HTR-8/SVneo (cell line): ENCODE results near the gene PLEKHA3.
A peak's percentile ranks its signal among the peaks of the same experiment; 100 is the strongest.
"Not testable (repeated sequence)": the region's sequence is repeated elsewhere in the genome, so short reads cannot be mapped to it uniquely, and the experiment has no call there.

Source experiments
- DNase-seq: peaks from one replicate; pipeline ENCODE4 v3.0.0; 2011; ENCODE audit warnings: low spot score, mixed read lengths; ENCODE audit not compliant: insufficient read length
- FAIRE-seq: peaks from 2 replicates; lab custom pipeline; 2011; peaks lifted over from hg19 to GRCh38; lab: Jason Lieb, UNC

Gene PLEKHA3

GRCh38 chr2:178480227-178481181, at the start of gene PLEKHA3:
Gene PLEKHA3, plus strand, starts transcription at chr2:178480457. Its CDS starts 413 bp downstream, at chr2:178480870.
- FAIRE-seq (peak; percentile 75), DNase-seq (peak; percentile 94)

GRCh38 chr2:178436662-178437061, 43.6 kb upstream of the PLEKHA3 start:
- FAIRE-seq, result no peak
- DNase-seq, result no peak

GRCh38 chr2:178441426-178441825, 38.8 kb upstream of the PLEKHA3 start:
- FAIRE-seq (no peak), DNase-seq (no peak)

- DNase-seq (no peak), FAIRE-seq (no peak)
Measured at GRCh38 chr2:178448968-178449661, 31.1 kb upstream of the PLEKHA3 start.

GRCh38 chr2:178449700-178450523, 30.3 kb upstream of the PLEKHA3 start:
- no peak for FAIRE-seq

GRCh38 chr2:178450524-178450773, 29.8 kb upstream of the PLEKHA3 start:
- FAIRE-seq (no peak), DNase-seq (no peak)

More at GRCh38 chr2:178449700-178450523, 30.3 kb upstream of the PLEKHA3 start:
- no peak for DNase-seq

GRCh38 chr2:178450774-178451525, 29.3 kb upstream of the PLEKHA3 start, which contains the start of the genes PJVK and PRKRA:
Gene PJVK, plus strand, starts transcription at chr2:178451378. Its CDS starts 2,032 bp downstream, at chr2:178453410.
Gene PRKRA, minus strand, starts transcription at chr2:178451175. Its CDS starts 145 bp downstream, at chr2:178451030.
- FAIRE-seq (peak; percentile 91), DNase-seq (peak; percentile 91)

- no peak for FAIRE-seq
- DNase-seq, result no peak
Measured at GRCh38 chr2:178452334-178452733, 27.9 kb upstream of the PLEKHA3 start.

- no peak for DNase-seq
- no peak for FAIRE-seq
Measured at GRCh38 chr2:178452870-178453269, 27.4 kb upstream of the PLEKHA3 start.

- no peak for FAIRE-seq
- DNase-seq, result no peak
Measured at GRCh38 chr2:178455947-178456346, 24.3 kb upstream of the PLEKHA3 start.

- no peak for FAIRE-seq
- no peak for DNase-seq
Measured at GRCh38 chr2:178457390-178457886, 22.8 kb upstream of the PLEKHA3 start.

GRCh38 chr2:178469219-178469849, 10.9 kb upstream of the PLEKHA3 start:
- no peak for FAIRE-seq

GRCh38 chr2:178471313-178471712, 8.9 kb upstream of the PLEKHA3 start:
- FAIRE-seq, DNase-seq: not testable (repeated sequence)

More at GRCh38 chr2:178469219-178469849, 10.9 kb upstream of the PLEKHA3 start:
- no peak for DNase-seq

- DNase-seq, result no peak
- no peak for FAIRE-seq
Measured at GRCh38 chr2:178473373-178473772, 6.9 kb upstream of the PLEKHA3 start.

- DNase-seq (no peak), FAIRE-seq (no peak)
Measured at GRCh38 chr2:178473931-178474330, 6.3 kb upstream of the PLEKHA3 start.

- no peak for FAIRE-seq
- DNase-seq, result no peak
Measured at GRCh38 chr2:178474560-178474959, 5.7 kb upstream of the PLEKHA3 start.

GRCh38 chr2:178476477-178476876, 3.8 kb upstream of the PLEKHA3 start:
- FAIRE-seq (no peak), DNase-seq (no peak)

- no peak for FAIRE-seq
- no peak for DNase-seq
Measured at GRCh38 chr2:178477443-178478129, 2.7 kb upstream of the PLEKHA3 start.

- FAIRE-seq (no peak), DNase-seq (no peak)
Measured at GRCh38 chr2:178478130-178478438, 2.2 kb upstream of the PLEKHA3 start.
